Neural cell (in vitro differentiated cells): Measurements from ENCODE around the gene SYT2. TPM values are rescaled to one million over a fixed set of nuclear protein-coding genes. Genes with fewer than 3 reads are reported as not detected.

Source experiments
- H2AFZ ChIP-seq: fragments of 200-600, 300-800 bp; sonication (generic), shearing (Covaris generic); 2 replicates; pipeline ENCODE4 v1.6.0; 2014; ENCODE audit warnings: low read depth, mild to moderate bottlenecking, antibody characterized with exemption, low read length, moderate library complexity
- H3F3A ChIP-seq: fragments of 200-600 bp; shearing (Covaris generic); 2 replicates; pipeline ENCODE4 v1.6.1; 2016; ENCODE audit warnings: mild to moderate bottlenecking, moderate library complexity, mixed read lengths, antibody characterized with exemption, low read length; ENCODE audit not compliant: insufficient read depth, poor library complexity, severe bottlenecking
- H3K27ac ChIP-seq: fragments of 200-600, 300-800 bp; sonication (generic), shearing (Covaris generic); 2 replicates; pipeline ENCODE4 v1.5.1; 2014; ENCODE audit warnings: mild to moderate bottlenecking, low read length, moderate library complexity
- H3K27me3 ChIP-seq: fragments of 300-800, 200-600 bp; sonication (generic), shearing (Covaris generic); 2 replicates; pipeline ENCODE4 v1.6.0; 2014; ENCODE audit warnings: mild to moderate bottlenecking, low read depth, low read length, moderate library complexity; ENCODE audit not compliant: insufficient read depth
- H3K36me3 ChIP-seq: fragments of 300-800, 200-600 bp; sonication (generic), shearing (Covaris generic); 2 replicates; pipeline ENCODE4 v1.5.1; 2014; ENCODE audit warnings: mild to moderate bottlenecking, antibody characterized with exemption, low read length, moderate library complexity; ENCODE audit not compliant: insufficient read depth
- H3K4me2 ChIP-seq: fragments of 300-800, 200-600 bp; sonication (generic), shearing (Covaris generic); 2 replicates; pipeline ENCODE4 v1.6.0; 2014; ENCODE audit warnings: mild to moderate bottlenecking, low read length
- H3K4me3 ChIP-seq: fragments of 300-800, 200-600 bp; sonication (generic), shearing (Covaris generic); 2 replicates; pipeline ENCODE4 v1.5.1; 2014; ENCODE audit warnings: mild to moderate bottlenecking, low read length, moderate library complexity
- H3K79me2 ChIP-seq: fragments of 200-600 bp; shearing (Covaris generic); replicated peaks from 2 replicates; pipeline ENCODE4 v1.6.0; 2014; ENCODE audit warnings: mild to moderate bottlenecking, low read length, moderate library complexity; ENCODE audit not compliant: insufficient read depth
- H3K9ac ChIP-seq: fragments of 300-800, 200-600 bp; sonication (generic), shearing (Covaris generic); 2 replicates; pipeline ENCODE4 v1.6.1; 2016; ENCODE audit warnings: mild to moderate bottlenecking, low read length, mixed read lengths
- H3K9me2 ChIP-seq: fragments of 200-600 bp; shearing (Covaris generic); 2 replicates; pipeline ENCODE4 v1.6.1; 2016; ENCODE audit warnings: mild to moderate bottlenecking, low read length, mixed read lengths; ENCODE audit not compliant: insufficient read depth
- H3K9me3 ChIP-seq: fragments of 200-600, 300-800 bp; sonication (generic), shearing (Covaris generic); 2 replicates; pipeline ENCODE4 v1.6.1; 2016; ENCODE audit warnings: mild to moderate bottlenecking, mixed run types, low read length, moderate library complexity, mixed read lengths
- H4K20me1 ChIP-seq: fragments of 200-600 bp; shearing (Covaris generic); 2 replicates; pipeline ENCODE4 v1.6.1; 2016; ENCODE audit warnings: mild to moderate bottlenecking, mixed run types; ENCODE audit not compliant: insufficient read depth
- EP300 ChIP-seq: fragments of 450-650 bp; conservative IDR thresholded peaks from 2 replicates; pipeline ENCODE4 v1.6.1; 2014; ENCODE audit warnings: antibody characterized with exemption, mild to moderate bottlenecking, moderate library complexity; ENCODE audit not compliant: poor library complexity, severe bottlenecking
- EZH2 ChIP-seq: fragments of 200-600, 300-800 bp; shearing (Covaris generic), sonication (generic); IDR thresholded peaks from 2 replicates; pipeline ENCODE4 v1.6.1; 2014; ENCODE audit warnings: antibody characterized with exemption, low read length, borderline replicate concordance, mild to moderate bottlenecking; ENCODE audit not compliant: insufficient read depth, poor library complexity, severe bottlenecking
- MXI1 ChIP-seq: fragments of 450-650 bp; conservative IDR thresholded peaks from 2 replicates; pipeline ENCODE4 v1.6.1; 2014; ENCODE audit warnings: antibody characterized with exemption, mild to moderate bottlenecking; ENCODE audit not compliant: poor library complexity, severe bottlenecking
- POLR2AphosphoS5 ChIP-seq: IDR thresholded peaks from 2 replicates; pipeline ENCODE4 v1.6.1; 2012
- RAD21 ChIP-seq: fragments of 450-650 bp; conservative IDR thresholded peaks from 2 replicates; pipeline ENCODE4 v1.6.1; 2014; ENCODE audit warnings: antibody characterized with exemption, mild to moderate bottlenecking, moderate library complexity
- SMC3 ChIP-seq: fragments of 450-650 bp; conservative IDR thresholded peaks from 2 replicates; pipeline ENCODE4 v1.6.1; 2014; ENCODE audit warnings: antibody characterized with exemption, mild to moderate bottlenecking, moderate library complexity; ENCODE audit not compliant: poor library complexity
- TAF1 ChIP-seq: IDR thresholded peaks from 2 replicates; pipeline ENCODE4 v1.6.1; 2012; ENCODE audit warnings: low read depth
- polyA plus RNA-seq: library from polyadenylated mRNA; depleted of rRNA; stranded (reverse); fragments of >200 nt; gene quantifications from 2 replicates; pipeline ENCODE4 v1.2.3, GENCODE V29; 2014
- TF ChIP-seq, protein P1 (sequence below): fragments of 450-650 bp; IDR thresholded peaks from 2 replicates; pipeline ENCODE4 v1.5.1; 2014; ENCODE audit warnings: antibody characterized with exemption, mild to moderate bottlenecking, moderate library complexity; ENCODE audit not compliant: poor library complexity, severe bottlenecking
- TF ChIP-seq, protein P2 (sequence below): IDR thresholded peaks from 2 replicates; pipeline ENCODE4 v1.6.1; 2012; ENCODE audit warnings: borderline replicate concordance

The SYT2 gene
- polyA plus RNA-seq, 1 donor from 2014 or later, result 0.04 TPM

DNA sequence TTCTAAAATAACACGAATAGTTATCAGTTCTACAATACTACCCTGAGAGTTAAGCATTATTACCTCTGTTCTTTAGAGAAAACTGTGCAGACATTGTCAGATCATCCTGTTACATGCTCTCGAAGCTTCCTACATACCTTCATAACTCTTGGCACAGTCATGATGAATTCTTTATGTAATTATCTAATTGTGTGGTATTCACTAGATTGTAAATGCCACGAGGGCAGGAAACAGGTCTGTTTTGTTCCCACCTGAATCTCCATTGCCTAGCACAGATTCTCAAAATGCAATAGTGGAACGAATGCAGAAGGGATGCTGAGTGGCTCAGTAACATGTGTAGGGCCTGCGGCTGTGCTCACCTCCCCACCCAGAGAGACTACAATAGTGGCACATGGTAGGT lies 3.4 kb downstream of the SYT2 start:
- no peak overlapping the region for H3K9ac ChIP-seq
- TF ChIP-seq SMC3 (no peak), RAD21 (no peak)
- no peak overlapping the region for H3K27ac ChIP-seq
- H3K36me3 ChIP-seq, result no peaks in the 10 kb centered on the region
- no peaks in the 10 kb centered on the region for H3K9me2 ChIP-seq
- peaks cover 70% of the 10 kb centered on the region for H3K27me3 ChIP-seq
- H3K4me2 ChIP-seq, result no peak overlapping the region
- no peaks in the 10 kb centered on the region for H3F3A ChIP-seq
- H4K20me1 ChIP-seq, result no peaks in the 10 kb centered on the region
- H2AFZ ChIP-seq, result no peak overlapping the region
- H3K9me3 ChIP-seq, result no peaks in the 10 kb centered on the region
- H3K4me3 ChIP-seq, result no peak overlapping the region
- no peaks in the 10 kb centered on the region for H3K79me2 ChIP-seq

DNA sequence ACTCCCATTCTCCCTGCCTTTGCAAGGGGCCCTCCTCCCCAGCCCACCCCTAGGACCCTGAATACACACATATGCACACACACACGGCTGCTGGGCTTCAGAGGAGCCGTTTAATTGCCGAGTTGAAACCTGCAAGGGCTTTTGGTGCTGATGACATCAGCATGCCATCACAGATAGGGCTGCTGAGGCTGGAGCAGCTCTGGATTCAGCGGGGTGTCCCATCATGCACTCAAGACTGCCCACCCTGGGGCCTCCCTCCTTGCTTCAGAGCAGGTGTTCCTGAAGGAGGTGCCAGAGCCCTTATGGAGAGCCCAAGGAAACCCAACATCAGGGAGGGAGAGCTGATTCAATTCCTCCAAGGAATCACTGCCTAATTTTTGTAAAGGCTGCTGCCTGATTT lies 5.7 kb downstream of the SYT2 start:
- no peak overlapping the region for H3K9ac ChIP-seq
- no peak overlapping the region for H3K4me2 ChIP-seq
- H3K27ac ChIP-seq, result no peak overlapping the region
- peaks cover 47% of the 10 kb centered on the region for H3K27me3 ChIP-seq
- no peaks in the 10 kb centered on the region for H3K79me2 ChIP-seq
- H3F3A ChIP-seq, result no peaks in the 10 kb centered on the region
- H2AFZ ChIP-seq, result no peak overlapping the region
- TF ChIP-seq TAF1 (no peak), RAD21 (no peak), EZH2 (no peak), EP300 (no peak), MXI1 (no peak), POLR2AphosphoS5 (no peak), SMC3 (no peak)
- TF ChIP-seq, protein P1, sequence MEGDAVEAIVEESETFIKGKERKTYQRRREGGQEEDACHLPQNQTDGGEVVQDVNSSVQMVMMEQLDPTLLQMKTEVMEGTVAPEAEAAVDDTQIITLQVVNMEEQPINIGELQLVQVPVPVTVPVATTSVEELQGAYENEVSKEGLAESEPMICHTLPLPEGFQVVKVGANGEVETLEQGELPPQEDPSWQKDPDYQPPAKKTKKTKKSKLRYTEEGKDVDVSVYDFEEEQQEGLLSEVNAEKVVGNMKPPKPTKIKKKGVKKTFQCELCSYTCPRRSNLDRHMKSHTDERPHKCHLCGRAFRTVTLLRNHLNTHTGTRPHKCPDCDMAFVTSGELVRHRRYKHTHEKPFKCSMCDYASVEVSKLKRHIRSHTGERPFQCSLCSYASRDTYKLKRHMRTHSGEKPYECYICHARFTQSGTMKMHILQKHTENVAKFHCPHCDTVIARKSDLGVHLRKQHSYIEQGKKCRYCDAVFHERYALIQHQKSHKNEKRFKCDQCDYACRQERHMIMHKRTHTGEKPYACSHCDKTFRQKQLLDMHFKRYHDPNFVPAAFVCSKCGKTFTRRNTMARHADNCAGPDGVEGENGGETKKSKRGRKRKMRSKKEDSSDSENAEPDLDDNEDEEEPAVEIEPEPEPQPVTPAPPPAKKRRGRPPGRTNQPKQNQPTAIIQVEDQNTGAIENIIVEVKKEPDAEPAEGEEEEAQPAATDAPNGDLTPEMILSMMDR, result no peak
- TF ChIP-seq, protein P2, sequence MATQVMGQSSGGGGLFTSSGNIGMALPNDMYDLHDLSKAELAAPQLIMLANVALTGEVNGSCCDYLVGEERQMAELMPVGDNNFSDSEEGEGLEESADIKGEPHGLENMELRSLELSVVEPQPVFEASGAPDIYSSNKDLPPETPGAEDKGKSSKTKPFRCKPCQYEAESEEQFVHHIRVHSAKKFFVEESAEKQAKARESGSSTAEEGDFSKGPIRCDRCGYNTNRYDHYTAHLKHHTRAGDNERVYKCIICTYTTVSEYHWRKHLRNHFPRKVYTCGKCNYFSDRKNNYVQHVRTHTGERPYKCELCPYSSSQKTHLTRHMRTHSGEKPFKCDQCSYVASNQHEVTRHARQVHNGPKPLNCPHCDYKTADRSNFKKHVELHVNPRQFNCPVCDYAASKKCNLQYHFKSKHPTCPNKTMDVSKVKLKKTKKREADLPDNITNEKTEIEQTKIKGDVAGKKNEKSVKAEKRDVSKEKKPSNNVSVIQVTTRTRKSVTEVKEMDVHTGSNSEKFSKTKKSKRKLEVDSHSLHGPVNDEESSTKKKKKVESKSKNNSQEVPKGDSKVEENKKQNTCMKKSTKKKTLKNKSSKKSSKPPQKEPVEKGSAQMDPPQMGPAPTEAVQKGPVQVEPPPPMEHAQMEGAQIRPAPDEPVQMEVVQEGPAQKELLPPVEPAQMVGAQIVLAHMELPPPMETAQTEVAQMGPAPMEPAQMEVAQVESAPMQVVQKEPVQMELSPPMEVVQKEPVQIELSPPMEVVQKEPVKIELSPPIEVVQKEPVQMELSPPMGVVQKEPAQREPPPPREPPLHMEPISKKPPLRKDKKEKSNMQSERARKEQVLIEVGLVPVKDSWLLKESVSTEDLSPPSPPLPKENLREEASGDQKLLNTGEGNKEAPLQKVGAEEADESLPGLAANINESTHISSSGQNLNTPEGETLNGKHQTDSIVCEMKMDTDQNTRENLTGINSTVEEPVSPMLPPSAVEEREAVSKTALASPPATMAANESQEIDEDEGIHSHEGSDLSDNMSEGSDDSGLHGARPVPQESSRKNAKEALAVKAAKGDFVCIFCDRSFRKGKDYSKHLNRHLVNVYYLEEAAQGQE, result no peak
- H3K36me3 ChIP-seq, result no peaks in the 10 kb centered on the region
- no peaks in the 10 kb centered on the region for H4K20me1 ChIP-seq
- no peaks in the 10 kb centered on the region for H3K9me3 ChIP-seq
- no peak overlapping the region for H3K4me3 ChIP-seq
- no peaks in the 10 kb centered on the region for H3K9me2 ChIP-seq

DNA sequence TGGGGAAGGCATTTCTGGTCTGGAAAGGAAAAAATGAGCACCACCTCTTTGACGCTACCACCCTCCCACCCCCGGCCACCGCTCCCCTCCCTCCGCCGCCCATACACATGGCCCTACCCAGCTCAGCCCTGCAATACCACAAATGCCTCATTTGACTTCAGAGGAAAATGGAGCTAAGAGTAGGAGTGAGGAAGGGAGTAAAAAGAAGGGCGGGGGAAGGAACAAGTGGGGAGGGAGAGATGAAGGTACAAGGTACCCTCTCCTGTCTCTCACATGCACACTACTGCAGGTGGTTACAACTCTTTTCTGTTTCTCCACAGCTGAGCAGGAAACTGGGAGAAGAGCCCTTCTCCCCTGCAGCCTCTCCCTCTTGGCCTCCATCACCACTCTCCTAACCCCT lies 7.1 kb downstream of the SYT2 start:
- H3K9me2 ChIP-seq, result no peaks in the 10 kb centered on the region
- no peak overlapping the region for H2AFZ ChIP-seq
- H3K4me3 ChIP-seq, result no peak overlapping the region
- H3K27ac ChIP-seq, result no peak overlapping the region
- TF ChIP-seq, protein P2, result no peak
- TF ChIP-seq EZH2 (no peak), TAF1 (no peak), EP300 (no peak), MXI1 (no peak), SMC3 (no peak), RAD21 (no peak), POLR2AphosphoS5 (no peak)
- TF ChIP-seq, protein P1, result no peak
- no peak overlapping the region for H3K4me2 ChIP-seq
- H4K20me1 ChIP-seq, result no peaks in the 10 kb centered on the region
- H3K36me3 ChIP-seq, result no peaks in the 10 kb centered on the region
- H3K9ac ChIP-seq, result no peak overlapping the region
- H3K9me3 ChIP-seq, result no peaks in the 10 kb centered on the region
- H3K79me2 ChIP-seq, result no peaks in the 10 kb centered on the region
- H3K27me3 ChIP-seq, result peaks cover 33% of the 10 kb centered on the region
- no peaks in the 10 kb centered on the region for H3F3A ChIP-seq
